Right atrium auricular region (tissue), 2 donors: ENCODE data around the gene EHD1. TPM values are rescaled to one million over a fixed set of nuclear protein-coding genes. Genes with fewer than 3 reads are reported as not detected.
A peak's percentile ranks its signal among the peaks of the same experiment; 100 is the strongest.

Experiments
- DNase-seq: peaks from one replicate; pipeline ENCODE4 v3.0.0-alpha.2; 2019; ENCODE audit warnings: low spot score
- H3K27ac ChIP-seq, 2 donors: fragments of 200-600 bp; sonication (generic); 1 replicate in 1 of 2; 2 replicates in 1 of 2; pipeline ENCODE4 v1.5.1; 2016 to 2019
- H3K27me3 ChIP-seq, 2 donors: fragments of 200-600 bp; sonication (generic); one replicate each; pipeline versions ENCODE4 v1.5.1 to v1.6.0; 2017 to 2019
- H3K36me3 ChIP-seq: fragments of 200-600 bp; sonication (generic); one replicate; pipeline ENCODE4 v1.5.1; 2016
- H3K4me1 ChIP-seq, 2 donors: fragments of 200-600 bp; sonication (generic); one replicate each; pipeline versions ENCODE4 v1.5.1 to v1.6.0; 2017 to 2019
- H3K4me3 ChIP-seq, 2 donors: fragments of 200-600 bp; sonication (generic); 1 replicate in 1 of 2; 2 replicates in 1 of 2; pipeline ENCODE4 v1.5.1; 2017 to 2019; ENCODE audit warnings: mild to moderate bottlenecking in 1 of 2, moderate library complexity in 1 of 2
- H3K9me3 ChIP-seq, 2 donors: fragments of 200-600 bp; sonication (generic); one replicate each; pipeline ENCODE4 v1.5.1; 2019
- CTCF ChIP-seq, 2 donors: fragments of 200-600 bp; sonication (generic); IDR thresholded peaks; one replicate each; pipeline ENCODE4 v1.5.1; 2019; ENCODE audit warnings: antibody characterized with exemption in 2 of 2
- total RNA-seq, 2 donors: library from RNA; depleted of rRNA; stranded (reverse); fragments of >200 nt; gene quantifications; one replicate each; pipeline ENCODE4 v1.1.0, GENCODE V29; 2016

The EHD1 gene
- total RNA-seq, 2 donors from 2014 or later, result 29.5 to 34.1 TPM

- H3K9me3 ChIP-seq, result no peaks in the 10 kb centered on the region
- peaks cover 26% of the 10 kb centered on the region for H3K36me3 ChIP-seq
- no peak overlapping the region for H3K27ac ChIP-seq
- H3K27me3 ChIP-seq, result no peaks in the 10 kb centered on the region
- no peak for TF ChIP-seq CTCF (IDR thresholded peaks at IDR 0.05)
- peaks cover 0 to 24% of the 10 kb centered on the region in 2 donors for H3K4me1 ChIP-seq
- DNase-seq, result no peak
- H3K4me3 ChIP-seq, result no peak overlapping the region
Observed at GRCh38 chr11:64894812-64895452, 16.5 kb upstream of the EHD1 start.

- peaks cover 0 to 25% of the 10 kb centered on the region in 2 donors for H3K4me1 ChIP-seq
- H3K36me3 ChIP-seq, result peaks cover 25% of the 10 kb centered on the region
- no peak overlapping the region for H3K4me3 ChIP-seq
- no peaks in the 10 kb centered on the region for H3K9me3 ChIP-seq
- TF ChIP-seq CTCF (IDR thresholded peaks at IDR 0.05), result peak; percentile 83 to 93
- no peak overlapping the region for H3K27ac ChIP-seq
- no peaks in the 10 kb centered on the region for H3K27me3 ChIP-seq
- peak; percentile 78 for DNase-seq
Observed at GRCh38 chr11:64894070-64894811, 15.8 kb upstream of the EHD1 start.

- H3K27ac ChIP-seq, result peak overlapping the region in 1 of 2 donors; percentile 32
- peaks cover 19% of the 10 kb centered on the region for H3K36me3 ChIP-seq
- TF ChIP-seq CTCF (IDR thresholded peaks at IDR 0.05), result no peak
- no peak for DNase-seq
- H3K4me3 ChIP-seq, result no peak overlapping the region
- no peaks in the 10 kb centered on the region for H3K27me3 ChIP-seq
- peaks cover 0 to 33% of the 10 kb centered on the region in 2 donors for H3K4me1 ChIP-seq
- no peaks in the 10 kb centered on the region for H3K9me3 ChIP-seq
Observed at GRCh38 chr11:64893194-64894069, 15.0 kb upstream of the EHD1 start.

GRCh38 chr11:64892838-64893193 lies 14.4 kb upstream of the EHD1 start:
- peaks cover 13% of the 10 kb centered on the region for H3K36me3 ChIP-seq
- H3K4me1 ChIP-seq, result peaks cover 0 to 39% of the 10 kb centered on the region in 2 donors
- TF ChIP-seq CTCF (IDR thresholded peaks at IDR 0.05), result no peak
- no peak overlapping the region for H3K4me3 ChIP-seq
- no peaks in the 10 kb centered on the region for H3K27me3 ChIP-seq
- H3K27ac ChIP-seq, result peak overlapping the region in 1 of 2 donors; percentile 27
- H3K9me3 ChIP-seq, result no peaks in the 10 kb centered on the region
- DNase-seq, result no peak

- Histone ChIP-seq H3K4me1 (peaks cover 0 to 43% of the 10 kb centered on the region in 2 donors), H3K36me3 (peaks cover 9% of the 10 kb centered on the region), H3K4me3 (no peak overlapping the region), H3K27ac (peak overlapping the region in 1 of 2 donors; percentile 27), H3K9me3 (no peaks in the 10 kb centered on the region), H3K27me3 (no peaks in the 10 kb centered on the region)
- TF ChIP-seq CTCF (IDR thresholded peaks at IDR 0.05), result no peak
- DNase-seq, result no peak
Observed at GRCh38 chr11:64892411-64892831, 14.0 kb upstream of the EHD1 start.
